H1 (cell line): ENCODE data around the gene KRT12. TPM values are rescaled to one million over a fixed set of nuclear protein-coding genes. Genes with fewer than 3 reads are reported as not detected.

ENCODE experiments used
- CTCF ChIA-PET: fragments of 300-600 bp; sonication (Branson Sonifier 250); formaldehyde crosslinking; loops from one replicate; lab custom pipeline; 2021; ENCODE audit not compliant: partially characterized antibody; lab: Charles Lee
- POLR2A ChIA-PET: fragments of 300-600 bp; sonication (Branson Sonifier 250); formaldehyde crosslinking; loops from one replicate; lab custom pipeline; 2021; ENCODE audit warnings: inconsistent platforms; ENCODE audit not compliant: partially characterized antibody; lab: Charles Lee
- DNase-seq, 2 experiments: peaks; one replicate each; pipeline versions ENCODE4 v3.0.0 to v3.0.0-alpha.2; 2010 to 2022; ENCODE audit warnings: low spot score in 2 of 2, low read depth in 1 of 2, mixed read lengths in 1 of 2
- FAIRE-seq: peaks from 2 replicates; lab custom pipeline; 2011; peaks lifted over from hg19 to GRCh38; lab: Jason Lieb, UNC
- H2AFZ ChIP-seq: 2 replicates; pipeline ENCODE4 v1.8.1; 2012; ENCODE audit warnings: low read length, inconsistent platforms
- H2AK5ac ChIP-seq: 2 replicates; pipeline ENCODE4 v1.6.1; 2013; ENCODE audit warnings: low read depth, low read length
- H2BK120ac ChIP-seq: replicated peaks from 2 replicates; pipeline ENCODE3; 2013; ENCODE audit warnings: low read depth, low read length, inconsistent platforms
- H2BK12ac ChIP-seq: 2 replicates; pipeline ENCODE4 v1.6.1; 2013; ENCODE audit warnings: low read depth, low read length
- H2BK15ac ChIP-seq: 2 replicates; pipeline ENCODE4 v1.6.1; 2013; ENCODE audit warnings: low read length
- H2BK20ac ChIP-seq: 2 replicates; pipeline ENCODE4 v1.6.1; 2013; ENCODE audit warnings: low read length
- H2BK5ac ChIP-seq: 2 replicates; pipeline ENCODE4 v1.6.1; 2013; ENCODE audit warnings: low read depth, low read length
- H3K14ac ChIP-seq: 2 replicates; pipeline ENCODE4 v1.6.1; 2013; ENCODE audit warnings: inconsistent platforms; ENCODE audit not compliant: insufficient read length
- H3K18ac ChIP-seq: 2 replicates; pipeline ENCODE4 v1.6.1; 2013; ENCODE audit warnings: low read length; ENCODE audit errors: extremely low read depth
- H3K23ac ChIP-seq: 2 replicates; pipeline ENCODE4 v1.6.1; 2013; ENCODE audit warnings: inconsistent platforms; ENCODE audit not compliant: insufficient read length
- H3K23me2 ChIP-seq: 2 replicates; pipeline ENCODE4 v1.6.1; 2013; ENCODE audit warnings: low read depth, low read length
- H3K27ac ChIP-seq: 2 replicates; pipeline ENCODE4 v1.6.1; 2011; ENCODE audit warnings: low read depth, low read length, inconsistent platforms
- H3K27me3 ChIP-seq, 4 experiments: replicated peaks in 1 of 4; 1 replicate in 1 of 4; 2 replicates in 3 of 4; pipeline versions ENCODE4 v1.6.1 to v1.8.1; 2011 to 2013; ENCODE audit warnings: low read length in 3 of 4, mild to moderate bottlenecking in 3 of 4, inconsistent platforms in 2 of 4, mixed read lengths in 2 of 4, moderate library complexity in 1 of 4; ENCODE audit not compliant: control insufficient read depth in 3 of 4, insufficient read depth in 3 of 4; ENCODE audit errors: extremely low read depth in 1 of 4
- H3K36me3 ChIP-seq, 4 experiments: 2 replicates each; pipeline versions ENCODE4 v1.6.1 to v1.8.1; 2011 to 2013; ENCODE audit warnings: mild to moderate bottlenecking in 4 of 4, low read length in 3 of 4, moderate library complexity in 2 of 4, control low read depth in 1 of 4, inconsistent platforms in 1 of 4; ENCODE audit not compliant: insufficient read depth in 4 of 4, control insufficient read depth in 2 of 4
- H3K4ac ChIP-seq: replicated peaks from 2 replicates; pipeline ENCODE3; 2013; ENCODE audit warnings: low read length, low read depth, mixed read lengths, inconsistent platforms; ENCODE audit not compliant: insufficient read length
- H3K4me1 ChIP-seq, 4 experiments: replicated peaks in 1 of 4; 1 replicate in 1 of 4; 2 replicates in 3 of 4; pipeline versions ENCODE4 v1.6.1 to v1.8.1; 2011 to 2013; ENCODE audit warnings: low read length in 3 of 4, inconsistent platforms in 2 of 4, mixed read lengths in 1 of 4; ENCODE audit not compliant: insufficient read depth in 4 of 4, control insufficient read depth in 3 of 4
- H3K4me2 ChIP-seq, 2 experiments: 2 replicates each; pipeline versions ENCODE4 v1.6.1 to v1.8.1; 2011 to 2013; ENCODE audit warnings: low read depth in 2 of 2, low read length in 2 of 2, control low read depth in 1 of 2, inconsistent platforms in 1 of 2, mild to moderate bottlenecking in 1 of 2; ENCODE audit not compliant: insufficient read depth in 1 of 2
- H3K4me3 ChIP-seq, 4 experiments: fragments of 200-600, 300-600 bp in 1 of 4; sonication (generic), shearing (Covaris generic), sonication (Bioruptor Twin) in 1 of 4; 2 replicates each; pipeline versions ENCODE4 v1.5.1 to v1.8.1; 2011 to 2016; ENCODE audit warnings: low read length in 4 of 4, low read depth in 3 of 4, control low read depth in 2 of 4, inconsistent platforms in 2 of 4, mild to moderate bottlenecking in 2 of 4, mixed read lengths in 1 of 4, moderate library complexity in 1 of 4; ENCODE audit not compliant: insufficient read depth in 2 of 4; ENCODE audit errors: extremely low read depth in 1 of 4
- H3K56ac ChIP-seq: replicated peaks from 2 replicates; pipeline ENCODE3; 2013; ENCODE audit warnings: low read depth, mild to moderate bottlenecking, mixed read lengths, low read length, inconsistent platforms; ENCODE audit not compliant: insufficient read length
- H3K79me1 ChIP-seq: 2 replicates; pipeline ENCODE4 v1.6.1; 2013; ENCODE audit warnings: low read depth, low read length, control low read depth
- H3K79me2 ChIP-seq, 2 experiments: 2 replicates each; pipeline versions ENCODE4 v1.6.1 to v1.8.1; 2012 to 2013; ENCODE audit warnings: low read length in 2 of 2, mild to moderate bottlenecking in 2 of 2, inconsistent platforms in 1 of 2; ENCODE audit not compliant: insufficient read depth in 2 of 2, control insufficient read depth in 1 of 2
- H3K9ac ChIP-seq, 4 experiments: replicated peaks in 1 of 4; 1 replicate in 1 of 4; 2 replicates in 3 of 4; pipeline versions ENCODE4 v1.6.1 to v1.8.1; 2011 to 2013; ENCODE audit warnings: low read depth in 3 of 4, low read length in 3 of 4, control low read depth in 2 of 4, mild to moderate bottlenecking in 2 of 4, moderate library complexity in 2 of 4, inconsistent platforms in 1 of 4; ENCODE audit errors: extremely low read depth in 1 of 4
- H3K9me3 ChIP-seq, 2 experiments: 2 replicates each; pipeline versions ENCODE4 v1.6.1 to v1.8.1; 2012 to 2013; ENCODE audit warnings: mild to moderate bottlenecking in 2 of 2, moderate library complexity in 2 of 2, control low read depth in 1 of 2, inconsistent platforms in 1 of 2, low read depth in 1 of 2, low read length in 1 of 2, mixed read lengths in 1 of 2; ENCODE audit not compliant: insufficient read depth in 2 of 2
- H4K20me1 ChIP-seq, 2 experiments: replicated peaks in 1 of 2; 2 replicates each; pipeline versions ENCODE3 to v1.8.1; 2011 to 2013; ENCODE audit warnings: inconsistent platforms in 2 of 2, low read length in 2 of 2, mild to moderate bottlenecking in 1 of 2; ENCODE audit not compliant: insufficient read depth in 2 of 2, control insufficient read depth in 1 of 2
- H4K5ac ChIP-seq: 2 replicates; pipeline ENCODE4 v1.6.1; 2013; ENCODE audit warnings: low read length, low read depth, mixed read lengths, inconsistent platforms; ENCODE audit not compliant: insufficient read length
- H4K8ac ChIP-seq: 2 replicates; pipeline ENCODE4 v1.8.0; 2013; ENCODE audit warnings: mild to moderate bottlenecking, moderate library complexity, low read length, inconsistent platforms; ENCODE audit not compliant: insufficient read depth; ENCODE audit errors: extremely low read depth
- H4K91ac ChIP-seq: replicated peaks from 2 replicates; pipeline ENCODE3; 2013; ENCODE audit warnings: low read length, mixed read lengths, inconsistent platforms; ENCODE audit not compliant: insufficient read length
- BCL11A ChIP-seq, 2 experiments: IDR thresholded peaks; one replicate each; pipeline ENCODE4 v1.6.1; 2011; ENCODE audit warnings: low read depth in 2 of 2, low read length in 2 of 2, mild to moderate bottlenecking in 2 of 2
- JUND ChIP-seq: IDR thresholded peaks from 2 replicates; pipeline ENCODE4 v1.6.1; 2011; ENCODE audit warnings: mild to moderate bottlenecking, improper control_type of control experiment, low read length
- SP4 ChIP-seq: IDR thresholded peaks from 2 replicates; pipeline ENCODE4 v1.6.1; 2012; ENCODE audit warnings: low read length, inconsistent platforms
- TCF12 ChIP-seq: IDR thresholded peaks from 2 replicates; pipeline ENCODE4 v1.6.1; 2011; ENCODE audit warnings: low read depth, mild to moderate bottlenecking, low read length
- WGBS, 2 experiments: shearing (Covaris generic) in 1 of 2; methylation state at CpG; one replicate each; pipeline versions ENCODE4 v1.1.6 to v1.1.7; 2013 to 2015; ENCODE audit warnings: low lambda C conversion rate in 2 of 2, mixed read lengths in 2 of 2, inconsistent platforms in 1 of 2, low coverage in 1 of 2, missing lambda C conversion rate in 1 of 2; ENCODE audit not compliant: insufficient replicate concordance in 2 of 2, insufficient coverage in 1 of 2, insufficient read length in 1 of 2; ENCODE audit errors: extremely low coverage in 1 of 2, missing lambda C conversion rate in 1 of 2; 5-methylcytosine and 5-hydroxymethylcytosine counted together
- polyA plus RNA-seq, 7 experiments: library from polyadenylated mRNA; depleted of rRNA in 3 of 7; stranded (reverse) in 5 of 7; unstranded in 2 of 7; fragments of >200 nt in 5 of 7; fragments of 200-250 nt in 2 of 7; gene quantifications; 1 replicate in 5 of 7; 2 replicates in 1 of 7; 4 replicates in 1 of 7; pipeline versions ENCODE4 v1.2.1 to v1.2.3, GENCODE V29; 2011 to 2013; ENCODE audit warnings: missing spikeins in 2 of 7, mixed read lengths in 2 of 7
- total RNA-seq: library from RNA; stranded (reverse); fragmentation: NEBNext Ultra II Directional; extraction: Animal tissue kit (Norgen Biotek cat#: 25700); gene quantifications from 2 replicates; pipeline ENCODE4 v1.2.1, GENCODE V29; 2021

The KRT12 gene
- total and polyA plus RNA-seq, 2 of the 8 experiments (the other 6 are each of a cell fraction or from before 2014, with no cell fraction given) = not detected

DNA sequence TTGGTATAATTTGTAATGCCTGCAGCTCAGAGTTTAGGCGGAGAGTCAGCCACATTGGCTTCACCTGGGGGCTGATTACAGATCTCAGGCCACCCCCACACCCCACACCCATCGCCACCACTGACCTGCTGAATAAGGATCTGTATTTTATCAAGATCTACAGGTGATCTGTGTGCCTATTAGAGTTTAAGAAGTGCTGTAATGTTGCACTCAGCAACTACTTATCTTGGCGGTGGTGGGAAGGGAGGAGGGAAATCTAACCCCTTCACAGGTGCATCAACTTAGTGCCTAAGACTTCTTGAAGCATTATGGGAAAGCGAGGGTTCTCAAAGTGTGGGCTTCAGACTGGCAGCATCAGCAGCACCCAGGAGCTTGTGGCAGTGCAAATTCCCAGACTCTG lies 35.5 kb upstream of the KRT12 start:
- no peak overlapping the region for H2BK20ac ChIP-seq
- no peaks in the 10 kb centered on the region for H3K79me2 ChIP-seq
- no peak overlapping the region for H3K18ac ChIP-seq
- no peak overlapping the region for H4K91ac ChIP-seq
- H3K4ac ChIP-seq = no peak overlapping the region
- H4K8ac ChIP-seq = no peak overlapping the region
- DNase-seq (no peak), FAIRE-seq (no peak)
- H3K23me2 ChIP-seq = no peaks in the 10 kb centered on the region; the same call in 1 of the 2 replicates
- H3K56ac ChIP-seq = no peak overlapping the region
- no peak overlapping the region for H2AFZ ChIP-seq
- H3K79me1 ChIP-seq = no peaks in the 10 kb centered on the region
- H2BK120ac ChIP-seq = no peak overlapping the region
- no peak overlapping the region for H3K27ac ChIP-seq
- no peak overlapping the region for H3K9ac ChIP-seq
- H3K27me3 ChIP-seq = no peaks in the 10 kb centered on the region
- H3K23ac ChIP-seq = no peak overlapping the region
- H2BK12ac ChIP-seq = no peak overlapping the region
- no peaks in the 10 kb centered on the region for H4K20me1 ChIP-seq
- H3K4me1 ChIP-seq = peaks cover 0 to 3% (median 0%) of the 10 kb centered on the region in 4 experiments; a peak in 1 of 7 replicates
- CTCF ChIA-PET = interaction anchor here (1.1 to 2.0 kb wide), 2 partner anchors 39 to 380 kb away, joined by 3 to 4 read pairs; no protein-coding TSS in a partner anchor
- H4K5ac ChIP-seq = no peak overlapping the region
- no peak overlapping the region for H3K4me3 ChIP-seq
- no peak overlapping the region for H2BK15ac ChIP-seq
- H3K4me2 ChIP-seq = no peak overlapping the region
- no peaks in the 10 kb centered on the region for H3K9me3 ChIP-seq
- H3K36me3 ChIP-seq = no peaks in the 10 kb centered on the region
- no peak overlapping the region for H3K14ac ChIP-seq
- no peak overlapping the region for H2BK5ac ChIP-seq
- no peak overlapping the region for H2AK5ac ChIP-seq
- 92% methylated on average over 4 of the region's 4 CpGs; no CpG with 5 or more reads in 1 of the 2 experiments for WGBS, 2 experiments
- POLR2A ChIA-PET = no interaction called here
- no peak for TF ChIP-seq BCL11A (IDR thresholded peaks at IDR 0.05; ENCODE audit: low read depth in 2 of 2, low read length in 2 of 2)
- TF ChIP-seq TCF12 = no peak
- TF ChIP-seq JUND = no peak
- no peak for TF ChIP-seq SP4
